Coronary artery (tissue), 2 donors: ENCODE measurements around the gene SERF2.
"Not testable (repeated sequence)": the region's sequence is repeated elsewhere in the genome, so short reads cannot be mapped to it uniquely, and the experiment has no call there.

Experiments used
- DNase-seq: peaks from one replicate; pipeline ENCODE4 v3.0.0-alpha.2; 2017; ENCODE audit warnings: low spot score
- H3K27ac ChIP-seq, 2 donors: fragments of 200-600 bp; sonication (generic); one replicate each; pipeline ENCODE4 v1.5.1; 2016 to 2019
- H3K4me3 ChIP-seq: fragments of 200-600 bp; sonication (generic); 2 replicates; pipeline ENCODE4 v1.5.1; 2016; ENCODE audit warnings: mild to moderate bottlenecking, moderate library complexity
- TF ChIP-seq, protein P1 (sequence below): fragments of 200-600 bp; sonication (generic); IDR thresholded peaks from one replicate; pipeline ENCODE4 v1.5.1; 2019; ENCODE audit warnings: antibody characterized with exemption

Gene SERF2

DNA sequence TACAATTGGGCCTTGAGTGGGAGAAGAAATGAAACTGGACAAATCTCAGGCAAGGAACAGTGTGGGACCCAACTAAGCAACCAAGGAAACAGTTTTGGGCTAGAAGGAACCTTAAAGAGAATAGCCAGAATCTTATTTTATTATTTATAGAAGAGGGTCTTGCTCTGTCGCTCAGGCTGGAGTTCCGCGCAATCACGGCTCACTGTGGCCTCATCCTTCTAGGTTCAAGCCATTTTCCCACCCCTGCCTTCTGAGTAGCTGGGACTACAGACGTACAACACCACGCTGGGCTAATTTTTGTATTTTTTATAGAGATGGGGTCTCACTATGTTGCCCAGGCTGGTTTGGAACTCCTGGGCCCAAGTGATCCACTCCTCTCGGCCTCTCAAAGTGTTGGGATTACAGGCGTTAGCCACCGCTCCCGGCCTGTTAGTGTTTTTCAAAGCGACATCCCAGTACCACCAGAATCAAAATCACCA lies 33.9 kb downstream of the SERF2 start:
- TF ChIP-seq, protein P1, sequence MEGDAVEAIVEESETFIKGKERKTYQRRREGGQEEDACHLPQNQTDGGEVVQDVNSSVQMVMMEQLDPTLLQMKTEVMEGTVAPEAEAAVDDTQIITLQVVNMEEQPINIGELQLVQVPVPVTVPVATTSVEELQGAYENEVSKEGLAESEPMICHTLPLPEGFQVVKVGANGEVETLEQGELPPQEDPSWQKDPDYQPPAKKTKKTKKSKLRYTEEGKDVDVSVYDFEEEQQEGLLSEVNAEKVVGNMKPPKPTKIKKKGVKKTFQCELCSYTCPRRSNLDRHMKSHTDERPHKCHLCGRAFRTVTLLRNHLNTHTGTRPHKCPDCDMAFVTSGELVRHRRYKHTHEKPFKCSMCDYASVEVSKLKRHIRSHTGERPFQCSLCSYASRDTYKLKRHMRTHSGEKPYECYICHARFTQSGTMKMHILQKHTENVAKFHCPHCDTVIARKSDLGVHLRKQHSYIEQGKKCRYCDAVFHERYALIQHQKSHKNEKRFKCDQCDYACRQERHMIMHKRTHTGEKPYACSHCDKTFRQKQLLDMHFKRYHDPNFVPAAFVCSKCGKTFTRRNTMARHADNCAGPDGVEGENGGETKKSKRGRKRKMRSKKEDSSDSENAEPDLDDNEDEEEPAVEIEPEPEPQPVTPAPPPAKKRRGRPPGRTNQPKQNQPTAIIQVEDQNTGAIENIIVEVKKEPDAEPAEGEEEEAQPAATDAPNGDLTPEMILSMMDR: no peak
- Histone ChIP-seq H3K27ac (peak overlapping the region in 1 of 2 donors; percentile 85), H3K4me3 (peak overlapping the region; percentile 80)
- DNase-seq: no peak

GRCh38 chr15:43826508-43827341 lies 34.6 kb downstream of the SERF2 start, which contains the start of gene WDR76:
WDR76 (plus strand) TSS chr15:43827002; CDS start chr15:43827033, 31 bp downstream.
- H3K27ac ChIP-seq: peak within 1 kb of the TSS; percentile 52 to 85
- peak; percentile 85 for DNase-seq
- peak within 1 kb of the TSS; percentile 80 for H3K4me3 ChIP-seq
- TF ChIP-seq, protein P1: no peak

- H3K27ac ChIP-seq: no peak overlapping the region
- no peak for DNase-seq
- no peak overlapping the region for H3K4me3 ChIP-seq
- TF ChIP-seq, protein P1: no peak
Measured at GRCh38 chr15:43828061-43828657, 36.0 kb downstream of the SERF2 start.

- not testable (repeated sequence) for H3K27ac ChIP-seq, H3K4me3 ChIP-seq, DNase-seq
Measured at GRCh38 chr15:43829951-43830540, 37.9 kb downstream of the SERF2 start.

- not testable (repeated sequence) for H3K27ac ChIP-seq, DNase-seq, H3K4me3 ChIP-seq
Measured at GRCh38 chr15:43830691-43831275, 38.7 kb downstream of the SERF2 start.

DNA sequence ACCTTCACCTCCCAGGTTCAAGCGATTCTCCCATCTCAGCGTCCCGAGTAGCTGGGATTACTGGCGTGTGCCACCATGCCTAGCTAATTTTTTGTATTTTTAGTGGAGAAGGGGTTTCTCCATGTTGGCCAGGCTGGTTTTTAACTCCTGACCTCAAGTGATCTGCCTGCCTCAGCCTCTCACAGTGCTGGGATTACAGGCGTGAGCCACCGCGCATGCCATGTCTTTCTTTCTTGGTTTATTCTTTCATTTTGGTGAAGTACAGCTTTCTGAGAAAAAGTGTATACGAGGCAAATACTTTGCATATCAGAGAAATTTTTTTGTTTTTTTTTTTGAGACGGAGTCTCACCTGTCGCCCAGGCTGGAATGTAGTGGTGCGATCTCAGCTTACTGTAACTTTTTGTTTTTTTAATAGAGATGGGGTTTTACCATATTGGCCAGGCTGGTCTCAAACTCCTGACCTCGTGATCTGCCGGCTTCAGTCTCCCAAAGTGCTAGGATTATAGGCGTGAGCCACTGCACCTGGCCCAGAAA lies 39.5 kb downstream of the SERF2 start:
- H3K27ac ChIP-seq, DNase-seq, H3K4me3 ChIP-seq: not testable (repeated sequence)

- not testable (repeated sequence) for H3K27ac ChIP-seq, DNase-seq, H3K4me3 ChIP-seq
Measured at GRCh38 chr15:43832485-43832884, 40.4 kb downstream of the SERF2 start.

DNA sequence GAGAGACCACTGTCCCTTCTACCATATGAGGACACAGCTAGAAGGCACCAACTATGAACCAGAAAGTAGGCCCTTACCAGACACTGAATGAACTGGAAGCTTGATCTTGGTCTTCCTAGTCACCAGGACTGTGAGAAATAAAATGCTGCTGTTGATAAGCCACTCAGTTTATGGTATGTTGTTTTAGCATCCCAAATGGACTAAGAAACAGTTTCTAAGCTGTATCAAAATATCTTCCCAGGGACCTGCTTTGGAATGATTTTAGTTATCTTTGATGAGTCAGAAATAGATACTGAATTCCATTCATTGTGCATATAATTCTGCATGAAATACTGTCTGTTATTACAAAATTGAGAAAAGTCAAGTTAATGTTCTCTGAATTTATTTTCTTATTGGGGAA lies 53.3 kb downstream of the SERF2 start:
- no peak overlapping the region for H3K4me3 ChIP-seq
- DNase-seq: no peak
- TF ChIP-seq, protein P1: no peak
- no peak overlapping the region for H3K27ac ChIP-seq
